HG03342 (cell line): Measurements from ENCODE around the gene ZFYVE28.

ENCODE experiments used
- ATAC-seq: cut with Tn5 transposase; IDR thresholded peaks from one replicate; pipeline ENCODE4 v1.9.1; 2021; ENCODE audit warnings: mild to moderate bottlenecking, moderate library complexity; ENCODE audit not compliant: unreplicated experiment

Gene ZFYVE28

DNA sequence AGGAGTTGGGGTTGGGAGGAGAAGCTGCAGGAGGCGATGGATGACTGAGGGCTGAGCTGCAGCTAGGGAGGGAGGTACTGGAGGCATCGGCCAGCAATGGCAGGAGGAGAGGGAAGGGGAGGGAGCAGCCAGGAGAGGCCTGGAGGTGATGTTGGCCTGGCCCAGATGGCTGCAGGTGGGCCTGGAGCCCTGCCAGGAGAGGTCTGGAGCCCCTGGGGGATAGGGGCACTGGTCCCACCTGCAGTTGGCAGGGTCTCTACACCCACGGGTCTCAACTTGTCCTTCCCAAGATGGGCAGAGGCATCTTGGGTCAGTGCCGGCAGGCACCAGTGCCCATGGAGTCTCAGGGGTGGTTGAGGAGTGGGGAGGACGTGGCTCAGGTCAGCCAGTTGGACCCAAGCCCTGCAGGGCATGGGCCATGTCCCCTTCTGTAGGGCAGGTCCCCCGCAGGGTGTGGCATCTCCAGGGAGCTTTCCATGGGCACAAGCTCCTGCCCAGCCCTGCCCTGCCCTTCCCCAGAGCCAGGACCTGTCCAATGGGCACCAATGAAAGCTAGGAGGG, 153.9 kb downstream of the ZFYVE28 start:
- no peak for ATAC-seq

DNA sequence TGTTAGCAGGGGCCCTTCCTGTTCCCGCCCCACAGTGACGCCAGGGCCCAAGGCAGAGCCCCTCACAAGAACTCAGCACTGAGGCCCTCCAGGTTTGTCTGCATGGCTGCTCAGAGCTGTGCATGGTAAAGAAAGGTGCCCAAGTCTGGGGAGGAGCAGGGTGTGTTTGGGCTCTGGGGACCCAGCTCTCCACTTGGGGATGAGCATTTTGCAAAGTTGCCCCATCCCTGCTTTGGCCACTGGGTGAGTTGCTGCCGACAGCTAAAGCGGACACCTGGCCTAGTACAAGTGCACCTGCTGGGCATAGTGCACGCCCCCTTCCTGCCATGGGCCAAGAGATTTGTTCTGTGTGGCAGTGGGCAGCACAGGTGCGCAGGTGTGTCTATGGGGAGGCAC, 154.5 kb downstream of the ZFYVE28 start:
- no peak for ATAC-seq

GRCh38 chr4:2262944-2263250, 155.5 kb downstream of the ZFYVE28 start:
- ATAC-seq, result no peak

DNA sequence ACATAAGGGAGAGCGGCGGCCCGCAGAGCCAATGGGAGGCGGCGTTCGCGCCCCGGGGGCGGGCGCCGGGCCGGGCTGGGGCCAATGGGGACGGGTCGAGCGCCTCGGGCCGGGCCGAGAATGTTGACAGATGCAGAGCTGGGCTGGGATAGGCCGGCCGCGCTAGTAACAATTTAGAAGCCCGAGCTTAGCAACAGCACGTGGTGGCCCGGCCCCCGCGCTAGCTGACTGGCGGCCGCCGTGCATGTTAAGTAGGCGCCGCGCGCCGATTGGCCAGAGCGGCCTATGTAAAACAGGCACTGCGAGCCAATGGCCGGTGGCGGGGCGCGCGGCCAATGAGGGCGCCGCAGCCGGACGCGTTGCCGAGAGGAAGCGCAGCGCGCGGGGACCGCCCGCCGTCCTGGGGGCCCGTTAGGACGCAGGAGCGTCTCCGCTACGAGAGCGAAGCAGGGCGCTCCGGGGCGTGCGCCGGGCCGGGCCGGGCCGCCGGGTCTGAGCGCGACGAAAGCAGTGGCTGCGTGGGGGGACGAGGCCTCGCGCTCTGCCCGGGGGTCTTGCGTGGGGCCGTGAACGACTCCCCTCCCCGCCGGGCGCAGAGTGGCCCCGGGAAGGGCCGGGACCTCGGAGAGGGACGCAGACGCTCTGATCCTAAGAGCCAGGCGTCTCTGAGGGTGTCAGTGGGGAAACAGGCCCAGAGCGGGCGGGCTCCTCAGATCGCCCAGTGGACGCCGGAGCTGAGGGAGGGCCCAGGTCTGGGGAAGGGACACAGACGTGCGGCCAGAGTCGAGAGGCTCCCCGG, 156.1 kb downstream of the ZFYVE28 start:
- peak; percentile 91 for ATAC-seq

DNA sequence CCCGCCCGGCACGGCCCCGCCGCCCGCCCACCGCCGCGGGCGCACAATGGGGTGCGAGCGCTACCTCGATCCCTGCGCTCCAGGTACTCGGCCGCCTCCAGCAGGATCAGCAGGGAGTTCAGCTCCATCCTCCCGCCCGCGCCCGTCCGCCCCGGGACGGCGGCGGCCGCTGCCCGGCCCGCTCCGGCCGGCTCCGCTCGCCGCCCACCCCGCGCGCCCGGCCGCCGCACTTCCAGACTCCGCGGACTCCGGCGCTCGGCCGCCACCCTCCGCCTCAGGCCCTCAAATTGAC, 156.6 kb downstream of the ZFYVE28 start, which contains the start of gene MXD4:
Gene MXD4, minus strand, starts transcription at position 257 of the 292 bp plus-strand sequence. Its CDS starts 129 bp downstream, at position 128.
- ATAC-seq, result peak; percentile 2

DNA sequence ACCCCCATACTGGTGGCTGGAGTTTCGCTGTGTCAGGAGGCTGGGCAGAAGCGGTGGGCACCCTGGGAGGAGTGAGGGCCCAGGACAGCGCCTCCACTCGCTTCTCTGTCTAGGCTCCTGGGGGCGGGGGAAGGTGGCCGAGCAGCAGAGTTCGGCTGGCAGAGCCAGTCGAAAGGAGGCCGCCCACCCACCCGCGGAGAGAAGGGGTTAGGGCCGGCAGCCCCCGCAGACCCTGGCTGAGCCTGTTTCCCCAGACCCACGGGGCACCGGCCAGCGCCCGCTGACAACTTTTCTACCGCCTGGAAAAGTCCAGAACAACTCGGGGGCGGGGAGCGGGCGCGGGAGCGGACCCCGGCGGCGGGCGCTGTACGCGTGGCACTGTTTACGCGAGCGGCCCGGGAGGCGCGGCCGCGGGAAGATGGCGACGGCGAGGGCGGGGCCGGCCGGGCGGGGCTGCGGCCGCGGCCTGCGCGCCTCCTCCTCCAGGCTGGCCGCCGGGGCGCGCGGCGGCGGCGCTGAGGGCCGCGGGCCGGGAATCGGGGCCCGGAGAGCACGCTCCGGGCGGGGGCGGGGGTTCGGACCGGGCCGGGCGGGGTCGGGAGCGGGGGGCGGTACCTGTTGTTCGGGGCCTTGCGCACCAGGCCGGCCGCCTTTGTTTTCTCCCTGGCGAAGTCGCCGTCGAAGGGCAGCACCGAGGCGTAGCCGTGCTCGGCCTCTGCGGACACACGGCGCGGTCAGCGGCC, 157.2 kb downstream of the ZFYVE28 start:
- peak; percentile 23 for ATAC-seq

- ATAC-seq, result no peak
These were observed 157.9 kb downstream of the ZFYVE28 start for GRCh38 chr4:2260344-2261109.

DNA sequence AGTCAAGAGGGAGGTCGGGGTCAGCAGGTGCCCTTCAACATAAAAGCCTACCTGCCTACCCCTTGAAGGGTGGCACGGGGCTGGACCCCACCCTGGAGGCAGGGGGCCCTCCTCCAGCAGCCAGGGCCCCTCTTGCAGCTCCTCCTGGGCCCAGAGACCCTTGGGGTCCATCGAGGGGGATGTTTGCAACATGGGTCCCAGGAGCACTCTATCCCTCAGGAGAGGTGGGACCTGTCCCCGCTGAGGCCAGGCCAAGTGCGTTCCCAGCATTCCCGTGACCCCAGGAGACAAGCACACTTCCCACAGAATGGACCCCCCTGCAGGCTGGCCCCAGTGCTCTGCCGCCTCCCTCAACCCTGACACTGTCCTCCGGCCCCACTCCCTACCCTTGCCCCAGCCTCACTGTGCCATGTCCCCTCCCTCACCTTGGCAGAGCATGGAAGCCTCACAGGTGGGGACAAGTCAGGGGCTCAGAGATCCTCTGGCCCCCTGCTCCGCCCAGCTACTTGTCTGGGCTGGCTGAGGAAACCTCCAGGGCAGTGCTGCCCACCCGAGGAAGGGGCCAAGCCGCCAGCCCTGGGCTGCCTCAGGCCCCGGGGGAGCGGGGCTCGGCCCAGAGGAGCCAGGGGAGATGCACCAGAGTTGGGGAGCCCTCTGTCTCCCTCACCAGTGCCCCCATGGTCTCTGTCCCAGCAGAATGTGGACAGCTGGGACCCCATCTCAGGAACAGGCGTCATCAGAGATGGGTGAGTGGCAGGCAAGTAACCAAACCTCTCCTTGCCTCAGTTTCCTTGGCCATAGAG, 158.7 kb downstream of the ZFYVE28 start:
- ATAC-seq, result no peak

GRCh38 chr4:2259036-2259540, 159.4 kb downstream of the ZFYVE28 start:
- no peak for ATAC-seq

GRCh38 chr4:2258091-2259035, 160.1 kb downstream of the ZFYVE28 start:
- ATAC-seq, result no peak

- no peak for ATAC-seq
These were observed 160.9 kb downstream of the ZFYVE28 start for GRCh38 chr4:2257361-2258081.

DNA sequence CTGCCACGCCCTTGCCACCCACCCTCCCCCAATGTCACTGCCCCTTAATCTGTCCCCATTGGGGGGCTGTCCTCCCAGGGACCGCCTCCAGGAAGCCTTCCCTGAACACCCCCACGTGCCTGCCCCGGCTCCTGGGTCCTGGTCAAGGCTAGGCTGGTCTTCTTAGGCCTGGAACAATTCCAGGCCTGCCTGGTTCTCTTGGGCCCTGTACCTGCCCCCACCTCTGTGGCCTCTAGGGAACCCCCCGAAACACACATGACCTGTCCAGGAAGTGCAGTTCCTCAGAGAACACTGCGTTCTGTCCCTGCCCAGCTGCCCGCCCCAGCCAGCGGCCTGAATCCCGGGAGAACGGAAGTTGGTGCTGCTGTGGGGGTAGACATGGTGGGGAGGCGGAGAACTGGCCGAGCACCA, 161.7 kb downstream of the ZFYVE28 start:
- ATAC-seq, result no peak

- no peak for ATAC-seq
These were observed 162.2 kb downstream of the ZFYVE28 start for GRCh38 chr4:2256156-2256731.

- no peak for ATAC-seq
These were observed 162.8 kb downstream of the ZFYVE28 start for GRCh38 chr4:2255501-2256155.

GRCh38 chr4:2254665-2255500, 163.6 kb downstream of the ZFYVE28 start:
- ATAC-seq, result no peak

DNA sequence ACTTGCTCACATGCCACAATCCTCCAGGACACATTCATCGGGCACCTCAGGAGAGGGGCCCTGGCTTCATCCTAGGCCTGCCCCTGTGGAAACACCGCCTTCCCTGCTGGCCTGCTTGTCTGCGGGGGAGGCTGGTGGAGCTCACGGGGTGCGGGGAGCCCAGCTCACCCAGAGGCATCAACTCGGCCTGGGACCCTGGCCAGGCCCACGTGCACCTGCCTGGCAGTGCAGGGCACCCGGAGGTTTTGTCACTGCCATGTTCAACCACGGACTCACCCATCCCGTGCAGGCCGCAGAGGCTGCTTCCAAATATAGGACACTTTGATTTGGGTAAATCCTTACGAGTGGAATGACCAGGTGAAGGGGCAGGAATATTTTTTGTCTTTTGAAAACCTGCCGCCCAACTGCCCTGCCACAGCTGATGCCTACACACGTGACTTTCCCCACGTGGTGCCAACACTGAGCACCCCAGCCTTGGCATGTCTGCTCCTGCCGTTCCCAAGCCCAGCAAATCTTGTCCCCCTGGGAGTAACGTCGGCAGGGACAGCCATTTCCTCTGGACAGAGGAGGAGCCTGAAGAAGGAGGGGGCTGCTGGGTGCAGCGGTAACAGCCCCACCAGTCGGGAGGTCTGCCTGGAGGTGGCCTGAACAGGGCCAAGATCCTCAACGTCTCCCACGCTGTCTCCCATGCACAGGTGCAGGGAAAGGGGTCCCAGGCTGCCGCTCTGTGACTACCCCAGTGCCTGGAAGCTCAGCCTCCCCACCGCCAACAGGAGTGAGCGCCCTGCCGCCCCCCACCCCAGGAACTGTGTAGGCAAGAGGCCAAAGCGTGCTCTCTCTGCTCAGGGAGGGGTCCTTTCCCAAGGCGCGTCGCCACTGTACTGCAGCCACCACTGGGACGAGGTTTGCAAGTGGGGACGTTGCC, 165.0 kb downstream of the ZFYVE28 start:
- no peak for ATAC-seq
